HUES48 (cell line): ENCODE measurements around the gene RANBP10.

Source experiments
- H3K27ac ChIP-seq: one replicate; pipeline ENCODE4 v1.7.0; 2013; ENCODE audit warnings: low read depth, low read length, inconsistent platforms
- H3K27me3 ChIP-seq: 2 replicates; pipeline ENCODE4 v1.6.1; 2013; ENCODE audit warnings: mild to moderate bottlenecking, low read length; ENCODE audit not compliant: control insufficient read depth, insufficient read depth
- H3K36me3 ChIP-seq: 2 replicates; pipeline ENCODE4 v1.6.1; 2013; ENCODE audit warnings: low read length; ENCODE audit not compliant: control insufficient read depth, insufficient read depth
- H3K4me1 ChIP-seq: 2 replicates; pipeline ENCODE4 v1.6.1; 2013; ENCODE audit warnings: mild to moderate bottlenecking, low read length; ENCODE audit not compliant: control insufficient read depth, insufficient read depth
- H3K4me3 ChIP-seq: 2 replicates; pipeline ENCODE4 v1.5.1; 2013; ENCODE audit warnings: mild to moderate bottlenecking, low read depth, low read length
- H3K9ac ChIP-seq: 2 replicates; pipeline ENCODE4 v1.6.1; 2013; ENCODE audit warnings: mild to moderate bottlenecking, low read depth, low read length, moderate library complexity
- H3K9me3 ChIP-seq: 2 replicates; pipeline ENCODE4 v1.6.1; 2013; ENCODE audit warnings: low read length; ENCODE audit not compliant: control insufficient read depth, insufficient read depth

RANBP10 gene

GRCh38 chr16:67774457-67774853 is 31.9 kb downstream of the RANBP10 start:
- H3K4me1 ChIP-seq, result no peaks in the 10 kb centered on the region
- H3K9me3 ChIP-seq, result no peaks in the 10 kb centered on the region
- H3K4me3 ChIP-seq, result no peak overlapping the region
- no peak overlapping the region for H3K27ac ChIP-seq
- no peak overlapping the region for H3K9ac ChIP-seq
- H3K27me3 ChIP-seq, result no peaks in the 10 kb centered on the region
- peaks cover 6% of the 10 kb centered on the region; the same call in 1 of the 2 replicates for H3K36me3 ChIP-seq

- Histone ChIP-seq H3K9ac (no peak overlapping the region), H3K9me3 (no peaks in the 10 kb centered on the region), H3K36me3 (peaks cover 6% of the 10 kb centered on the region; the same call in 1 of the 2 replicates), H3K27ac (no peak overlapping the region), H3K27me3 (no peaks in the 10 kb centered on the region), H3K4me1 (no peaks in the 10 kb centered on the region), H3K4me3 (no peak overlapping the region)
Measured at GRCh38 chr16:67773569-67774456, 32.5 kb downstream of the RANBP10 start.

GRCh38 chr16:67773099-67773498 is 33.3 kb downstream of the RANBP10 start:
- Histone ChIP-seq H3K36me3 (peaks cover 6% of the 10 kb centered on the region; the same call in 1 of the 2 replicates), H3K4me3 (no peak overlapping the region), H3K27me3 (no peaks in the 10 kb centered on the region), H3K9ac (no peak overlapping the region), H3K27ac (no peak overlapping the region), H3K4me1 (no peaks in the 10 kb centered on the region), H3K9me3 (no peaks in the 10 kb centered on the region)

- Histone ChIP-seq H3K27me3 (no peaks in the 10 kb centered on the region), H3K36me3 (peaks cover 6% of the 10 kb centered on the region; the same call in 1 of the 2 replicates), H3K4me1 (no peaks in the 10 kb centered on the region), H3K4me3 (no peak overlapping the region), H3K27ac (no peak overlapping the region), H3K9ac (no peak overlapping the region), H3K9me3 (no peaks in the 10 kb centered on the region)
Measured at GRCh38 chr16:67770346-67770991, 35.9 kb downstream of the RANBP10 start.

- Histone ChIP-seq H3K27me3 (no peaks in the 10 kb centered on the region), H3K36me3 (peaks cover 6% of the 10 kb centered on the region; the same call in 1 of the 2 replicates), H3K4me1 (no peaks in the 10 kb centered on the region), H3K9me3 (no peaks in the 10 kb centered on the region), H3K27ac (no peak overlapping the region), H3K9ac (no peak overlapping the region), H3K4me3 (no peak overlapping the region)
Measured at GRCh38 chr16:67767953-67768352, 38.4 kb downstream of the RANBP10 start.

- H3K27me3 ChIP-seq, result no peaks in the 10 kb centered on the region
- no peak overlapping the region for H3K27ac ChIP-seq
- H3K9me3 ChIP-seq, result no peaks in the 10 kb centered on the region
- H3K36me3 ChIP-seq, result peaks cover 6% of the 10 kb centered on the region; the same call in 1 of the 2 replicates
- H3K4me1 ChIP-seq, result no peaks in the 10 kb centered on the region
- no peak overlapping the region for H3K9ac ChIP-seq
- no peak overlapping the region for H3K4me3 ChIP-seq
Measured at GRCh38 chr16:67766291-67766690, 40.1 kb downstream of the RANBP10 start.

GRCh38 chr16:67764158-67764667 is 42.1 kb downstream of the RANBP10 start:
- no peak overlapping the region for H3K4me3 ChIP-seq
- no peaks in the 10 kb centered on the region for H3K4me1 ChIP-seq
- no peak overlapping the region for H3K27ac ChIP-seq
- no peak overlapping the region for H3K9ac ChIP-seq
- no peaks in the 10 kb centered on the region for H3K27me3 ChIP-seq
- no peaks in the 10 kb centered on the region for H3K9me3 ChIP-seq
- H3K36me3 ChIP-seq, result 0 out of 2 replicates have a peak, but pooled peaks cover 2% of the 10 kb centered on the region

- H3K27ac ChIP-seq, result no peak overlapping the region
- 0 out of 2 replicates have a peak, but pooled peaks cover 2% of the 10 kb centered on the region for H3K36me3 ChIP-seq
- H3K27me3 ChIP-seq, result no peaks in the 10 kb centered on the region
- H3K4me3 ChIP-seq, result no peak overlapping the region
- H3K9me3 ChIP-seq, result no peaks in the 10 kb centered on the region
- no peaks in the 10 kb centered on the region for H3K4me1 ChIP-seq
- no peak overlapping the region for H3K9ac ChIP-seq
Measured at GRCh38 chr16:67763066-67763465, 43.3 kb downstream of the RANBP10 start.

- Histone ChIP-seq H3K36me3 (0 out of 2 replicates have a peak, but pooled peaks cover 2% of the 10 kb centered on the region), H3K4me3 (no peak overlapping the region), H3K4me1 (no peaks in the 10 kb centered on the region), H3K9me3 (no peaks in the 10 kb centered on the region), H3K9ac (no peak overlapping the region), H3K27ac (no peak overlapping the region), H3K27me3 (no peaks in the 10 kb centered on the region)
Measured at GRCh38 chr16:67762385-67762784, 44.0 kb downstream of the RANBP10 start.

- no peak overlapping the region for H3K4me3 ChIP-seq
- no peaks in the 10 kb centered on the region for H3K27me3 ChIP-seq
- H3K4me1 ChIP-seq, result no peaks in the 10 kb centered on the region
- no peaks in the 10 kb centered on the region for H3K9me3 ChIP-seq
- no peak overlapping the region for H3K27ac ChIP-seq
- 0 out of 2 replicates have a peak, but pooled peaks cover 2% of the 10 kb centered on the region for H3K36me3 ChIP-seq
- H3K9ac ChIP-seq, result no peak overlapping the region
Measured at GRCh38 chr16:67761924-67762323, 44.4 kb downstream of the RANBP10 start.

GRCh38 chr16:67760956-67761230 is 45.5 kb downstream of the RANBP10 start:
- Histone ChIP-seq H3K9ac (no peak overlapping the region), H3K36me3 (0 out of 2 replicates have a peak, but pooled peaks cover 2% of the 10 kb centered on the region), H3K27ac (no peak overlapping the region), H3K9me3 (no peaks in the 10 kb centered on the region), H3K4me3 (no peak overlapping the region), H3K4me1 (no peaks in the 10 kb centered on the region), H3K27me3 (no peaks in the 10 kb centered on the region)
